GM19193 (cell line): ENCODE results near the gene PDCD2L.

Experiments
- POLR2A ChIP-seq: IDR thresholded peaks from 4 replicates; pipeline ENCODE4 v1.6.1; 2011; ENCODE audit not compliant: insufficient read depth, insufficient read length; ENCODE audit errors: extremely low read depth

The PDCD2L gene

DNA sequence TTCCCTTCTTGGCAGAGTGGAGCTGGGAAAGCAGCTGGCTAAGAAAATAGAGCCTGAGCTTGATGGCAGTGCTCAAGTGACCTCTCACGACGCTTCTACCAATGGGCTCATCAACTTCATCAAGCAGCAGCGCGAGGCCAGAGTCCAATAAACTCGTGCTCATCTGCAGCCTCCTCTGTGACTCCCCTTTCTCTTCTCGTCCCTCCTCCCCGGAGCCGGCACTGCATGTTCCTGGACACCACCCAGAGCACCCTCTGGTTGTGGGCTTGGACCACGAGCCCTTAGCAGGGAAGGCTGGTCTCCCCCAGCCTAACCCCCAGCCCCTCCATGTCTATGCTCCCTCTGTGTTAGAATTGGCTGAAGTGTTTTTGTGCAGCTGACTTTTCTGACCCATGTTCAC lies 4.3 kb upstream of the PDCD2L start:
- no peak for TF ChIP-seq POLR2A

DNA sequence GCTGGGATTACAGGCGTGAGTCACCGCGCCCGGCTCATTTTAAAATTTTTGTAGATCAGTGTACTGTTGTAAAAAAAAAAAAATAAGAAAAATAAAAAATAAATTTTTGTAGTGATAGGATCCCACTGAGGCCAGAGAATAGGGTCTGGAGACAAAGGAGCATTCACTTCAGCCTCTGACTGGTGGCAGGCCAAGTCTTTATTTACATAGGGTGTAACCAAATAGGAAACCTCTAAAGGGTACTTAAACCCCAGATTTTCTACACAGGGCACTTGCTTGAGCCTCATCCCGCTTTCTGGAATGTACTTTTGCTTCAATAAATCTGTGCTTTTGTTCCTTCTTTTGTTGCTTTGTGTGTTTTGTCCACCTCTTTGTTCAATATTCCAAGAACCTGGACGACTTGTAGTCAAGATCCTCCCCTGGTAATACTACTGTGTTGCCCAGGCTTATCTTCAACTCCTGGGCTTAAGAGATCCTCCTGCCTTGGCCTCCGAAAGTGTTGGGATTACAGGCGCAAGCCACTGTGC lies 2.1 kb upstream of the PDCD2L start:
- TF ChIP-seq POLR2A, result no peak

DNA sequence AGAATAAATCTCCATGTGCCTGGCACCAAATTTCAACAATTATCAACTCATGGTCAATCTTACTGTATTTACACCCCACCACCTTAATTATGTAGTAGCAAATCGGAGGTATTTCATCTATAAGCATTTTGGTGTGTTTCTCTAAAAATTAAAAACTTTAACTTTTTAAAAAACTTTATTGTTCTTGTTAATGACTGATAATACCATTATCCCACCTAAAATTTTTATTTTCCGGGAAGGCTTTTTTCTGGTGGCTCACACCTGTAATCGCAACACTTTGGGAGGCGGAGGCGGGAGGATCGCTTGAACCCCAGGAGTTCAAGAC lies 453 bp upstream of the PDCD2L start:
- no peak for TF ChIP-seq POLR2A

DNA sequence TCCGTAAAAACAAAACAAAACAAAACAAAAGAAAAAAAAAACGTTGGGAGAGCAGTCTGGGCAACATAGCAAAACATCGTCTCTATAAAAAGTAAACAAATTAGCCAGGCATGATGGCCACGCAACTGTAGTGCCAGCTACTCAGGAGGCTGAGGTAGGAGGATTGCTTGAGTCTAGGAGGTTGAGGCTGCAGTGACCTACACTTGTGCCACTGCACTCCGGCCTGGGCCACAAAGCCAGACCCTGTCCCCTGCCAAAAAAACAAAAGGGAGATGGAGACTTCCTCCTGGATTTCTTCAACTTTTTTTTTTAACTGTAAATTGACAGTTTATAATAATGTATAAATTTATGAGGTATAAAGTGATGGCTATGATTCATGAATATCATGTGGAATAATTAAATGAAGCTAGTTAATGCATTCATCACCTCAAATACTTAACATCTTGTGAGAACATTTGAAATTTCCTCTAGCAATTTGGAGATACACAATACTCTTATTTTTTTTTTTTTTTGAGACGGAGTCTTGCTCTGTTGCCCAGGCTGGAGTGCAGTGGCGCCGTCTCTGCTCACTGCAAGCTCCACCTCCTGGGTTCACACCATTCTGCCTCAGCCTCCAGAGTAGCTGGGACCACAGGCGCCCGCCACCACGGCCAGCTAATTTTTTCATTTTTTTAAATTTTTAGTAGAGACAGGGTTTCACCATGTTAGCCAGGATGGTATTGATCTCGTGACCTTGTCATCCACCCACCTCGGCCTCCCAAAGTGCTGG lies 1.9 kb downstream of the PDCD2L start:
- no peak for TF ChIP-seq POLR2A

DNA sequence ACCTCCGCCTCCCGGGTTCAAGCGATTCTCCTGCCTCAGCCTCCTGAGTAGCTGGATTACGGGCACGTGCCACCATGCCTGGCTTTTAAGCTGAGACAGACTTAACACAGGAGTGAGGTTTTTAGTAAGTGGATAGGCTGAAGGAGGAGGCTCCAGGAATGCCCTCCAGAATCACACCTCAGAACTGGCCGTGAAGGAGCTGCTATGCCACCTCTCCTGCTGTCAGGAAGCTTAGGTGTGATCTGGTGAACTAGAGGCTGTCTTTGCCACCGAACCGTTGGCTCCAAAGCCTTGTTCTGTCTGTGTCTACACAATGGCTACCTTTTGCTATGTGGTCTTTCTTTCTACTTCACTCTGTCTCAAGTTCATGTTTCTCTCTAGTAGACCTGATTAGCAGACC lies 4.2 kb downstream of the PDCD2L start:
- no peak for TF ChIP-seq POLR2A

DNA sequence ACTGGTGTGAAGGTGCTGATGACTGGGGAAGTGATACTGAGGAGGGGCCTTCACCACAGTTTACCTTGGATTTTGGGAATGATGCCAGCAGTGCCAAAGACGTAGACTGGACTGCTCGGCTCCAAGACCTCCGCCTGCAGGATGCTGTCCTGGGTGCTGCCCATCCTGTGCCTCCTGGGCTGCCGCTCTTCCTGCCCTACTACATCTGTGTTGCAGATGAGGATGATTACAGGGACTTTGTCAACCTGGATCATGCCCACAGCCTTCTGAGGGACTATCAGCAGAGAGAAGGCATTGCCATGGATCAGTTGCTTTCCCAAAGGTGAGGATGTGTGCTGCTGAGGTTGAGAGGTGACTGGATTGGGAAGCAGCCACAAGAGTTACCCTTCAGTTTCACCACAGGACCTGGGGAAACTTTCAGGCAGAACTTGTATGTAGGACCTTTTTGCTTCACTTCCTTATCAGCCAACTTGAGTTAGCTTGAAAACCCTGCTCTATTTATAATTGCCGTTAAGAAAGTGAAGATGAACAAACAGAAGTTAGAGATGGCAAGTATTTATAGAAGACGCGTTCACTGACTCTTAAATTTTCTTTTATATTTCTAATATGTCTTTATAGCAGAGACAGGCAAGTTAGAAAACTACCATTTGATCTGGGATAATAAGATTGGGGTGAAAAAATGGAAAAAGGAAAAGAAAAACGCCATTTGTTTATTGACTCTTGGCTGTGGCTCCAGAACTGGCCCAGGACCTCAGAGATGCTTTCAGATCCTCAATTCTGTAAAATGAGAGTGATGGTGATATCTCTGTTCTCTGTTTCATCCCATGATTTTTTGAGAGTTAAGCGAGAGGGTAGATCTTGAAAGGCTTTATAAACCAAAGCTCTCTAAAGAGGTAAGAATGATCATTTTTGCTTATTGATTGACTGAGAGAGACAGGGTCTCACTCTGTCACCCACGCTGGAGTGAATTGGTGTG lies 5.3 kb downstream of the PDCD2L start:
- no peak for TF ChIP-seq POLR2A

DNA sequence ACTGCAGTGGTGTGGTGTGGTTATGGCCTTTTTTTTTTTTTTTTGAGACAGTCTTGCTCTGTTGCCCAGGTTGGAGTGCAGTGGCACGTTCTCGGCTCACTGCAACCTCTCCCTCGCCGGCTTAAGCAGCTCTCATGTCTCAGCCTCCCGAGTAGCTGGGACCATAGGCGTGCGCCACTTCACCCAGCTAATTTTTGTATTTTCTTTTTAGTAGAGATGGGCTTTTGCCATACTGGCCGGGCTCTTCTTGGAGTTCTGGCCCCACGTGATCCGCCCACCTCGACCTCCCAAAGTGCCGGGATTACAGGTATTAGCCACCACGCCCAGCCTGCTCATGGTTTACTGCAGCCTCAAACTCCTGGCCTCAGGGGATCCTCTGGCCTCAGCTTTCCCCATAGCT lies 7.0 kb downstream of the PDCD2L start:
- TF ChIP-seq POLR2A, result no peak

DNA sequence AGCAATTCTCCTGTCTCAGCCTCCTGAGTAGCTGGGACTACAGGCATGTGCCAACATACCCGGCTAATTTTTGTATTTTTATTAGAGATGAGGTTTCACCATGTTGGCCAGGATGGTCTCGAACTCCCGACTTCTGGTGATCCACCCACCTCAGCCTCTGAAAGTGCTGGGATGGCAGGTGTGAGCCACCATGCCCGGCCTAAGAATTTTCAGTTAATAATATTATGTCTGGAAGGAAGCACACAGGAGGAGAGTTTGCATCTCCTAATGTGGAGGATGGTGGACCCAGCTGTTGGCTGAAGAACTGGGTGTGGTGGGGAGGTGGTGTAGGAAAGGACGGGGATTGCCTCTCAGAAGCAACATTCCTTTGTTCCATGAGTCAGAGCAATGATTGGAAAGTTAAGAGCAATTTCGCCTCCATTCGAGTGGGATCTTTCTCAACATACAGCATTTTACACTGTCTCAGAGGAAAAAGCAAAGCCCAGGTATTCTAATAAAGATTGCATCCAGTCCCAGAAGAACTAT lies 11.9 kb downstream of the PDCD2L start:
- TF ChIP-seq POLR2A, result no peak

DNA sequence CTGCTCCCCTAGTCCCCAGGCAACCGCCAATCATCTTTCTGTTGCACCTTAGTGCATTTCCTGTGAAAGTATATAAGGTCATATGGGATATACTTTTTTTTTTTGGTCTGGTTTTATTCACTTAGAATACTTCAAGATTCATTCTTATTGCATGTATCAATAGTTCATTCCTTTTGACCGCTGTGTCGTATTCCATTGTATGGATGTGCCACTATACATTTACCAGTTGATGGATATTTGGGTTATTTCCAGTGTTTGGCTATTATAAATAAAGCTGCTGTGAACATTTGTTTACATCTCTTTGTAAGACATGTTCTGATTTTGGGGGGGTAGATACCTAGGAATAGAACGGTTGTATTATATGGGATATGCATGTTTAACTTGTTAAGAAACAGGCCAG lies 14.1 kb downstream of the PDCD2L start:
- TF ChIP-seq POLR2A, result no peak

DNA sequence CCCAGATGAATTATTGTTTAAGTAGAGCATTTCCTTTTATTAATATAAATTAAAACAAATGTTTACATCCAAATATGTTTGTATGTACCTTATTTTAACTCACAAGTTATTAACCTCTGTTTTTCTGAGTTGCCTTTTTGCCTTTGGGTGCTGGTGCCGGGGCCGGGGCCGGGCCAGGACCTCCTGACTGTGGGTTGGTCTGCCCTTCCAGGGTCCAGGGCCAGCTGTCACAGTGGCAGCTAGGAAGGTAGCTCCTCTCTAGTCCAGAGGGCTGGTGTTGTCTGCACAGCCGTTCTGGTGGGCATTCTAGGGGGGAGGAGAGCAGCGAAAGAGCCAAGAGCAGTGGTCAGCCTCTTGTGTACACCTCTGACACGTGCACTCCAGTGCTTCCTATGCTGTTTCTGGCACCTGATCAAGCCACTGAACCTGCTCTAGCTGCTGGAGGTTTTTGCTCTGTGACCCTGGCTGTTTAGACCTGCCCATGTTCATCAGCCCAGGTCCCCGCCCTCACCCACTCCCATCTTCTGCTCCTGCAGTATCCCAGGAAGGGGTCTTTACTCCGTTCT lies 22.0 kb downstream of the PDCD2L start:
- no peak for TF ChIP-seq POLR2A

DNA sequence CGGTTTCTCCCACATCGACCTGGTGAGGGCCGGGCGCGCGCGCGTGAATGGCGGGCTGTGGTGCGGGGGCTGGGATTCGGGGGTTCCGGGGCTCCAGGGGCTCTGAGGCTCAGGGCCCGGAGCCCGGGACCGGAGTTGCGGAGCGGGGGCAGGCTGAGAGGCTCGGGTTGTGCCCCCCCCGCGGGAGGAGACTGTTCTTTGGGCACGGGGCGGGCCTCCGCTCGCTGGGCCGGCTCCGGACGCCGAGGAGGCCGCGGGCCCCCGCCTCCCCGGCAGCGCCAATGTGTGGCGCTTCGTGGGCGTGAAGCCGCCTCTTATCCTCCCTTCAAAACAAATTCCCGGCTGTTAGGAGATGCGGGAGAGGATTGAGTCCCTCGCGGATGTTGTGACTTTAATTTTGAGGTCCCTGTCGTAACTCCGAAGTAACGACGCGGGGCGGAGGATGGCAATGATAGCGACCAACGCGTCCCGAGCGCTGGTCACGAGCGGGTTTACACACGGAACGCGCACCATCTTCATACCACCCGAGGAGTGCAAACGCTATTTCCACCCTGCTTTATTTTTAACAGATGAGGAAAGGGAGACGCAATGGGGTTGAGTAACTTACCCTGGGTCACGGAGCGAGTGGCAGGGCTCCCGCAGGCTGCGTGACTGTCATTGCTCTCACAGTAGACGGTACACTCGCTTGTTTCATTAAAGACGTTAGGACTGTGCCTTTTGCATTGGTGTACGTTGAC lies 24.5 kb downstream of the PDCD2L start:
- TF ChIP-seq POLR2A, result no peak

DNA sequence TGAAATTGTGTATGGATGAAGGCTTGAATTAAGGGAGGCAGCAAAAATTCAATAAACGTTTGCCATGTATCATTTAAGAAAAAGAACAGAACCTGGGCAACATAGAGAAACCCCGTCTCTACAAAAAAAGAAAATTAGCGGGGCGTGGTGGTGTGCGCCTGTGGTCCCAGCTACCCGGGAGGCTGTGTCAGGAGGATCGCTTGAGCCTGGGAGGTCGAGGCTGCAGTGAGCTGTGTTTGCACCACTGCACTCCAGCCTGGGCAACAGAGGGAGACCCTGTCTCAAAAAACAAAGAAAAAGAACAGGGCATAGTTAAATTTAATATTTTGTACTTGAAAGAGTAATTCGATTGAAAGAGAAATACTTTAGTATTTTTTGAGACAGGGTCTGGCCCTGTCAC lies 25.4 kb downstream of the PDCD2L start:
- no peak for TF ChIP-seq POLR2A

DNA sequence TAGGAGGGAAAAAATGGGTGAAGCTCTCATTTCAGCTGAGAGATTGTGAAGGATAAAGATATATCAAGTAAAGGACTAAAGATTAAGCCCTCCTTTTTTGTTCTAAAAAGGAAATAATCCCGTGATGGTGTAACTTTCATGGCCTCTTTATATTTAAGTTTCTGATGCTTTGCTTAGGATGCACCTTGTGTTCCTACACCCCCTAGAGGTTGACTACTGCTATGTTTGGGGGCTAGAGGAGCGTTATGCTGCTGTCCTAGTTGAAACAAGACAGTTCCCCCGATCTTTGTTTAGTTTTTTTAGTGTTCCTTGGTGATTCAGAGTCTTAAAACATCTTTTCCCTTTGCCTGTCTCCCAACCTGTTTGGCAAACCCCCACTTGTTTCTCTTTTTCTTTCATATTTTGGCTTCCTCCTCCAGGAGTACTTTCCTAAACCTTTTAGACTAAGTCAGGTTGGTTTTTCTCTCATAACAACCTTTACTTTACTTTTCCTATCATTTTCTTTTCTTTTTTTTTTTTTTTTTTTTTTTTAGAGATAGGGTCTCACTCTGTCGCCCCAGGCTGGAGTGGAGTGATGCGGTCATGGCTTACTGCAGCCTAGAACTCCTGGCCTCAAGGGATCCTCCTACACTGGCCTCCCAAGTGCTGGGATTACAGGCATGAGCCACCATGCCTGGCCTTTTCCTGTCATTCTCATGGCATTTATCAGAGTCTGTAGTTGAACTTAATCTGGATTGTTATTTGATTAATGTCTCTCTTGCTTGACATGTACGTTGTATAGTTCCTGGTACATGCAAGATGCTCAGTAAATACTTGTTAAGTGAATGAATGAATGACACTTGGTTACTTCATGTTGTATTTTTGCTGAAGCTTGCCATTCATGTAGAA lies 26.8 kb downstream of the PDCD2L start:
- no peak for TF ChIP-seq POLR2A
